Fibroblast of lung (primary cell): ENCODE data around the gene TLR8. TPM values are rescaled to one million over a fixed set of nuclear protein-coding genes. Genes with fewer than 3 reads are reported as not detected.

Experiments
- DNase-seq, 2 donors: peaks; one replicate each; pipeline versions ENCODE4 v3.0.0 to v3.0.0-alpha.2; 2010; ENCODE audit warnings: low read depth in 2 of 2
- H2AFZ ChIP-seq: 2 replicates; pipeline ENCODE4 v1.5.1; 2012; ENCODE audit warnings: low read length, control low read depth, inconsistent platforms
- H3K27ac ChIP-seq: 2 replicates; pipeline ENCODE4 v1.5.1; 2011; ENCODE audit warnings: low read length, control low read depth; ENCODE audit not compliant: insufficient read depth
- H3K27me3 ChIP-seq: 2 replicates; pipeline ENCODE4 v1.5.1; 2011; ENCODE audit warnings: mild to moderate bottlenecking, low read length; ENCODE audit not compliant: control insufficient read depth, insufficient read depth
- H3K36me3 ChIP-seq: 2 replicates; pipeline ENCODE4 v1.5.1; 2011; ENCODE audit warnings: low read length; ENCODE audit not compliant: control insufficient read depth, insufficient read depth
- H3K4me1 ChIP-seq: 2 replicates; pipeline ENCODE4 v1.5.1; 2011; ENCODE audit warnings: low read length; ENCODE audit not compliant: control insufficient read depth, insufficient read depth; ENCODE audit errors: extremely low read depth
- H3K4me2 ChIP-seq: 2 replicates; pipeline ENCODE4 v1.5.1; 2011; ENCODE audit warnings: low read length, control low read depth; ENCODE audit not compliant: insufficient read depth; ENCODE audit errors: extremely low read depth
- H3K4me3 ChIP-seq, 4 experiments: fragments of 200-600 bp in 1 of 4; sonication (generic) in 1 of 4; replicated peaks in 1 of 4; 2 replicates each; pipeline ENCODE4 v1.5.1; 2011 to 2016; ENCODE audit warnings: low read length in 4 of 4, low read depth in 3 of 4, mild to moderate bottlenecking in 3 of 4, control low read depth in 2 of 4, inconsistent platforms in 1 of 4, mixed read lengths in 1 of 4; ENCODE audit not compliant: insufficient read depth in 1 of 4; ENCODE audit errors: control extremely low read depth in 1 of 4
- H3K79me2 ChIP-seq: 2 replicates; pipeline ENCODE4 v1.5.1; 2012; ENCODE audit warnings: mild to moderate bottlenecking, low read length, inconsistent platforms; ENCODE audit not compliant: control insufficient read depth, insufficient read depth
- H3K9ac ChIP-seq: 2 replicates; pipeline ENCODE4 v1.5.1; 2011; ENCODE audit warnings: mild to moderate bottlenecking, low read length, control low read depth; ENCODE audit not compliant: insufficient read depth
- H3K9me3 ChIP-seq: 2 replicates; pipeline ENCODE4 v1.5.1; 2012; ENCODE audit warnings: low read depth, low read length; ENCODE audit not compliant: control insufficient read depth, insufficient read depth
- H4K20me1 ChIP-seq: 2 replicates; pipeline ENCODE4 v1.5.1; 2011; ENCODE audit warnings: low read length; ENCODE audit not compliant: control insufficient read depth, insufficient read depth; ENCODE audit errors: extremely low read depth
- CTCF ChIP-seq, 2 donors: IDR thresholded peaks in 1 of 2; conservative IDR thresholded peaks in 1 of 2; 1 replicate in 1 of 2; 2 replicates in 1 of 2; pipeline ENCODE4 v1.5.1; 2011 to 2012; ENCODE audit warnings: low read length in 2 of 2, control low read depth in 1 of 2, inconsistent platforms in 1 of 2, low read depth in 1 of 2, mild to moderate bottlenecking in 1 of 2
- EZH2 ChIP-seq: IDR thresholded peaks from 2 replicates; pipeline ENCODE4 v1.5.1; 2012; ENCODE audit warnings: low read length, control low read depth, mild to moderate bottlenecking; ENCODE audit errors: missing control alignments
- polyA plus RNA-seq, 2 donors: library from polyadenylated mRNA; depleted of rRNA in 1 of 2; stranded (reverse) in 1 of 2; unstranded in 1 of 2; fragments of >200 nt; gene quantifications; 2 replicates each; pipeline ENCODE4 v1.2.1, GENCODE V29; 2011 to 2012; ENCODE audit warnings: missing spikeins in 1 of 2
- total RNA-seq: library from RNA; depleted of rRNA; stranded (reverse); fragments of >200 nt; gene quantifications from 2 replicates; pipeline ENCODE4 v1.2.1, GENCODE V29; 2014

Gene TLR8
- total and polyA plus RNA-seq, 2 donors (not counting 1 experiment from before 2014, with no cell fraction given), result not detected

- Histone ChIP-seq H3K27ac (no peak overlapping the region), H3K4me2 (no peak overlapping the region), H3K79me2 (no peaks in the 10 kb centered on the region), H4K20me1 (no peaks in the 10 kb centered on the region), H3K36me3 (no peaks in the 10 kb centered on the region), H3K4me1 (no peaks in the 10 kb centered on the region), H3K9me3 (no peaks in the 10 kb centered on the region), H2AFZ (no peak overlapping the region), H3K27me3 (no peaks in the 10 kb centered on the region), H3K9ac (no peak overlapping the region), H3K4me3 (no peak overlapping the region)
- TF ChIP-seq EZH2 (no peak), CTCF (conservative IDR thresholded peaks at IDR 0.05 in 1 of 2, IDR thresholded peaks at IDR 0.05 in 1 of 2; ENCODE audit: low read depth in 1 of 2, low read length in 2 of 2) (no peak)
- peak in 1 of 2 donors; percentile 11 for DNase-seq
These were observed 15.6 kb downstream of the TLR8 start for GRCh38 chrX:12921886-12922598.

- Histone ChIP-seq H3K4me1 (no peaks in the 10 kb centered on the region), H3K4me2 (no peak overlapping the region), H4K20me1 (no peaks in the 10 kb centered on the region), H3K9ac (no peak overlapping the region), H3K4me3 (no peak overlapping the region), H3K36me3 (no peaks in the 10 kb centered on the region), H3K79me2 (no peaks in the 10 kb centered on the region), H3K9me3 (no peaks in the 10 kb centered on the region), H2AFZ (no peak overlapping the region), H3K27ac (no peak overlapping the region), H3K27me3 (no peaks in the 10 kb centered on the region)
- DNase-seq, result no peak
- no peak for TF ChIP-seq EZH2
- TF ChIP-seq CTCF (conservative IDR thresholded peaks at IDR 0.05 in 1 of 2, IDR thresholded peaks at IDR 0.05 in 1 of 2; ENCODE audit: low read depth in 1 of 2, low read length in 2 of 2), result no peak
These were observed 16.1 kb downstream of the TLR8 start for GRCh38 chrX:12922599-12922919.

GRCh38 chrX:12929701-12930100 lies 23.3 kb downstream of the TLR8 start:
- no peak overlapping the region for H3K4me2 ChIP-seq
- no peaks in the 10 kb centered on the region for H4K20me1 ChIP-seq
- no peaks in the 10 kb centered on the region for H3K36me3 ChIP-seq
- DNase-seq, result peak; percentile 19 to 23
- H2AFZ ChIP-seq, result no peak overlapping the region
- TF ChIP-seq EZH2 (no peak), CTCF (conservative IDR thresholded peaks at IDR 0.05 in 1 of 2, IDR thresholded peaks at IDR 0.05 in 1 of 2; ENCODE audit: low read depth in 1 of 2, low read length in 2 of 2) (no peak)
- no peak overlapping the region for H3K27ac ChIP-seq
- no peak overlapping the region for H3K4me3 ChIP-seq
- no peaks in the 10 kb centered on the region for H3K4me1 ChIP-seq
- H3K9me3 ChIP-seq, result no peaks in the 10 kb centered on the region
- no peaks in the 10 kb centered on the region for H3K79me2 ChIP-seq
- H3K27me3 ChIP-seq, result no peaks in the 10 kb centered on the region
- H3K9ac ChIP-seq, result no peak overlapping the region
